Gastroesophageal sphincter (tissue), 3 donors: ENCODE results near the gene HTR7.

Experiments
- CTCF ChIP-seq, 4 experiments: fragments of 200-600 bp in 2 of 4; fragments of 450-650 bp in 2 of 4; sonication (generic) in 1 of 4; IDR thresholded peaks; one replicate each; pipeline ENCODE4 v1.5.1; 2017 to 2019; ENCODE audit warnings: antibody characterized with exemption in 4 of 4, mild to moderate bottlenecking in 2 of 4, moderate library complexity in 2 of 4
- EP300 ChIP-seq: sonication (generic); formaldehyde crosslinking; IDR thresholded peaks from one replicate; pipeline ENCODE4 v1.6.1; 2017; ENCODE audit warnings: antibody characterized with exemption, mild to moderate bottlenecking
- POLR2A ChIP-seq, 2 donors: fragments of 450-650 bp; IDR thresholded peaks; one replicate each; pipeline ENCODE4 v1.6.1; 2017; ENCODE audit warnings: antibody characterized with exemption in 2 of 2, mild to moderate bottlenecking in 2 of 2, moderate library complexity in 1 of 2

- TF ChIP-seq CTCF (IDR thresholded peaks at IDR 0.05) (no peak), POLR2A (IDR thresholded peaks at IDR 0.05) (no peak), EP300 (no peak)
Measured at GRCh38 chr10:90818736-90819135, 39.1 kb downstream of the HTR7 start.
